Muscle of back (tissue), 11 donors: Measurements from ENCODE around the gene ANXA1. TPM values are rescaled to one million over a fixed set of nuclear protein-coding genes. Genes with fewer than 3 reads are reported as not detected.
"Not testable (repeated sequence)": the region's sequence is repeated elsewhere in the genome, so short reads cannot be mapped to it uniquely, and the experiment has no call there.

Source experiments
- DNase-seq, 3 donors: peaks; one replicate each; pipeline versions ENCODE4 v3.0.0 to v3.0.0-alpha.2; 2013
- polyA plus RNA-seq, 10 donors: library from polyadenylated mRNA; unstranded; fragments of 120-200 nt; gene quantifications; one replicate each; pipeline ENCODE4 v1.2.1, GENCODE V29; 2013; ENCODE audit not compliant: insufficient read length in 10 of 10

Gene ANXA1
- polyA plus RNA-seq, 10 donors = 115 to 283 (median 152) TPM

DNA sequence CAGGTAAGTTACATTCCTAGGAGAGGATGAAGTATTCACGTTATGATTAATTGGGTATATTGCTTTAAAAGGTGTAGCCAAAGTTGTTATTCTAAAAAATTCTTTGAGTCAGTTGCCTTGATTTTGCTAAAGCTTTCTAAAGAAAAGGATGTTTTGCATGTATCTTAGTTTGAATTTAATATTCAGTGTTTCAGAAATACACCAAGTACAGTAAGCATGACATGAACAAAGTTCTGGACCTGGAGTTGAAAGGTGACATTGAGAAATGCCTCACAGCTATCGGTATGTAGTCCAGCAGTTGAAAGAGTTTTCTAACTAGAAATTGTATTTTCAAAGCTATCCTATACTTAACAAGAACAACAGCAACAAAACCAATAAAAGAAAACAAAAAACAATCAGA, 14.2 kb downstream of the ANXA1 start:
- no peak for DNase-seq

DNA sequence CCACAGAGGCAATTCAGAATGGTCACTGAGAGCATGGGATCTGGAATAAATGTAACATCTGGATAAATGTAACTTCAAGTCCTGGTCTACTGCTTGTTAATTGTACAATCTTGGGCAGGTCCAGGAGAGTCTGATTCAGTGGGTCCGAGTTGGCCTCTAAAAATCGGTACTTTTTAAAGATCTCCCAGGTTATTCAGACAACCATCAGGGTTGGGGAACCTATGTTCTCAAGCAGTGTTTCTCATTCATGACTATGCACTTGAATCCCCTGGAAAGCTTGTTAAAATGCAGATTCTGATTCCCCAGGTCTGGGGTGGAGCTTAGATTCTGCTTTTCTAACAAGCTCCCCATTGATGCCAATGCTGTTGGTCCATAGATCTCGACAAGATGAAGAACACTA, 14.8 kb downstream of the ANXA1 start:
- DNase-seq = no peak

DNA sequence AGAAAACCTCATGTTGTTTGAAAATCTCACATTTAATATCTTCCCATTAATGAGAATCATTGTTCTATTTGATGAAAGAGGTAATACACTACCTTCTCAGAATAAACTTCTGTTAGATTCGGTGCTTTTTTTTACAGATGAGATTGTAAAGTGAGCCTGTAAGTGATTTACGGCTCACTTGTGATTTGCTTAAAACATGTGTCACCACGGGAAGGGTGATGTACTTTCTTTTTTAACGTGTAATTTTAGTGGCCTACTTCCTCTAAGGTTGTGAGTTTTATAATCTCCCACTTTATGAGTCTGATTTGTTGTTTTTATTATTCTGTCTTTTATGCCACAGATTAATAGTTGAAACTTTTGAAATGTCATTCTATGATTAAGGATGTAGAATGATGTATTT, 15.9 kb downstream of the ANXA1 start:
- DNase-seq = no peak

DNA sequence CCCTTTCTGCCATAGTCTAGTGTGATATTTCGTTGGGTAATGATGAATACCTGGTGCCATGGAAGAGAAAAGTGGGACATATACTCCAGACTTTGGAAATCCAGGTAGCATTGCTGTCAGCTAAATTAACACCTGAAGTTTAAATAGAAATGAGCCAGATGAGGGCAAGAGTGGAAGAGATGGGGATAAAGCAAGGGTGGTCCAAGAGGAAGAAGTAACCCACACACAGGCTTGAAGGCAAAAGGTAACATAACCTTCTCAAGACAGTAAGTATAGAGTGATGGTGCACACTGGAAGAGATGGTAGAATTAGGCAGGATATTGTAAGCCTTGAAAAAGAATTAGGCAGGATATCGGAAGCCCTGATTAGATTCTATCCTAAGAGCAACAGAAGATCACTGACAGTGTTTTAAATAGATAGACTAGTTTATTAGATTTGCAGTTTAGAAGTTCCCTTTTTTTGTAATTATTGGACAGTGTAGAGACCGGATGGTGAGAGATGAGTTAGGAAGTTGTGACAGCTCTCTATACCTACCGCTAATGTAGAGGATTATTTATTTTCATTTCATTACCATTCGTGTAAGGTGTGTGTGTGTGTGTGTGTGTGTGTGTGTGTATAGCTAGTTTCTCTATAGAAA, 16.8 kb downstream of the ANXA1 start:
- DNase-seq = no peak

DNA sequence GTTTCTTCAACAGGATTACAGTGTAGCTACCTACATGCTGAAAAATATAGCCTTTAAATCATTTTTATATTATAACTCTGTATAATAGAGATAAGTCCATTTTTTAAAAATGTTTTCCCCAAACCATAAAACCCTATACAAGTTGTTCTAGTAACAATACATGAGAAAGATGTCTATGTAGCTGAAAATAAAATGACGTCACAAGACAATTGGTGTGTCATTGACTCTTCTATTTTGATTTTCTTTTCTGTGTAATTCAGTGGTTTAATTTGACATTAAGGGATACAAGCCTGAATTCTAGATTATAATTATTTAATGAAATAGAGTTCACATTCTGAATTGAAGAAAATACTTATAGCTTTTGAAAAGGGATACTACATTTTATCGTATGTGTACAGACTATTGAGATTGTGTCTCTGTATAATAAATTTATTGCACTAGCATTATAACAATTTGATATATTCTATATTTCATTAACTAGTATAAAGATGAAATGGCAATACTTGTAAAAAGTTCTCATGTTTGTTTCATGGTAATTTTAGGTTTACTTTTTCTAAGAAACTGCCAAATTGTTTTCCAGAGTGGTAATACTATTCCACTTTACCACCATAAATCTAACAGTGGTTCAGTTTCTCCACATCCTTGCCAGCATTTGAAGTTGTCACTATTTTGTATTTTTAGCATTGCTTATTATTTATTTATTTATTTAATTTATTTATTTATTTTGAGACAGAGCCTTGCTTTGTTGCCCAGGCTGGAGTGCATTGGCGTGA, 18.7 kb downstream of the ANXA1 start:
- DNase-seq = no peak

DNA sequence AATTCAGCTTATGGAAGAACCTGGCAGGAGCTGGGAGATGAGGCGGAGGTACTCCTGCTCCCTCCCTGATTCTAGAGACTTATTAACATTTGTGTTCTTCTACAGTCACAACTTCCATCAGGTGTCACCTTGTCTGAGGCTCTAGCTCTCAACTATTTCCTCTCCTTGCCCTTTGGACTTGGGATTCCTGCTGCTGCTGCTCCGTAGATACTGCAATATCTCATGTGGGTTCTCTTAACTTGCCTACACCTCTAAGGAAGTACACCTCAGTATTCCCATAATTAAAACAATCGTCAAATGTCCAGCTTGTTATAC, 21.2 kb downstream of the ANXA1 start:
- DNase-seq = no peak

DNA sequence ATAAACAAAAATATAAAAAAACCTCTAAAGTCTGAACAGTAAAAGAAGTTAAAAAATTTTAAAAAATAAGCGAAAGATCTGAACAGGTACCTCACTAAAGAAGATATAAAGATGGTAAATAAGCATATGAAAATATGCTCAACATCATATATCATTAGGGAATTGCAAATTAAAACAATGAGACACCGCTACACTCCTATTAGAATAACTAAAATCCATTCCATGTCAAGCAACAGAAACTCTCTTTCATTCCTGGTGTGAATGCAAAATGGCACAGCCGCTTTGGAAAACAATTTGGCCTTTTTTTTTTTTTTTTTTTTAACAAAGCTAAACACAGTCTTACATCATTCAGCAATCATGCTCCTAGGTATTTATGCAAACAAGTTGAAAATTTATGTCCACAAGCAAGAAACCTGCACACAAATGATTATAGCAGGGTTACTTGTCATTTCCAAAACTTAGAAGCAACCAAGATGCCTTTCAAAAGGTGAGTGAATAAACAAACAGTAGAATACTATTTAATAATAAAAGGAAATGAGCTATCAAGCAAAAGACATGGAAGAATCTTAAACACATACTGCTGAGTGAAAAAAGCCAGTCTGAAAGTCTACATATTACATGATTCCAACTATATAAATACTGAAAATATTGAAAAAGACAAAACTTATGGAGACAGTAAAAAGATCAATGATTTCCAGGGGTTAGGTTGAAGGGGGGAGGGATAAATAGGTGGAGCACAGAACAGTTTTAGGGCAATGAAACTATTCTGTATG, 22.1 kb downstream of the ANXA1 start:
- no peak for DNase-seq

DNA sequence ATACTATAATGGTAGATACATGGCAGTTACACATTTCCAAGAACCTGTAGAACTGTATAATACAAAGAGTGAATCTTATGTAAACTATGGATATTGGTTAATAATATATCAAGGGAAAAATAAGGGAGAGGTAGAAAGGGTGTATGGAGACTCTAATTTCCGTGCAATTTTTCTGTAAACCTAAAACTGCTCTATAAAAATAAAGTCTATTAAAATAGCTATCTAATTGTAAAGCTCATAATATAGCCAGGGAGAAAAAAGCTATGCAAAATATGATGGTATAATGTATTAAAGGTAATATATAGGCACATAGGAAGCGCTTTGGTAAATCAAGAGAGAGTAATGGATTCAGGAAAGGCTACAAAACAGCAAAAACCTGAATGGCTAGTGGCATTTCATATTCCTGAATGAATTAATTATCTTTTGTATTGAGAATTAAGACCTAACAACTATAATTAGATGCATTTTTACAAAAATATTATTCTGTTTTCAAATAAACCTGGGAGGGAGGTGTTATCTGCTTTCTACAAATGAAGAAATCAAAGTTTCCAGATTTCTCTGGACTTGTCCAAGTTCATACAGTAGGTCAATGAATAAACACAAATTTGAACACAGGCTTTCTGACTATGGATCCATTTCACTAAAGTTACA, 22.8 kb downstream of the ANXA1 start:
- no peak for DNase-seq

DNA sequence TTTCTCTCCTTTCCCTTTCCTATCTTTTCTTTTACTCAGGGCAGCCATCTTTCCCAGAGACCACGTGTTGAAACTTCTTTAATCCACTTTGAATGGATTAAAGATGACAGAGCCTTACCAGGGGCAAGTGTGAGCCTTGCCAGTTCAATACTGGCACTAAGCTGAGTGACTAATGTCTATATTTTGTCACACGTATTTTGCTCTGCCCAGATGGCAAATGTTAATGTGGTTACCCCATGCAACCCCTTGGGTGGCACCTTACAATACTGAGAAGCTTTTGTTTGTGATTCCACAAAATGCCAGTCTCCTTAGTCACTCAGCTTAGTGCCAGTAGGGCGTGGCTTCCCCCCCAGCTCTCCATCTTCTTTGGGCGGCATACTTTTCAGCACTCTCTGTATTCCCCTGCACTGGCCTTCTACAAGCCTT, 24.8 kb downstream of the ANXA1 start:
- peak in 1 of 3 donors; percentile 32 for DNase-seq

DNA sequence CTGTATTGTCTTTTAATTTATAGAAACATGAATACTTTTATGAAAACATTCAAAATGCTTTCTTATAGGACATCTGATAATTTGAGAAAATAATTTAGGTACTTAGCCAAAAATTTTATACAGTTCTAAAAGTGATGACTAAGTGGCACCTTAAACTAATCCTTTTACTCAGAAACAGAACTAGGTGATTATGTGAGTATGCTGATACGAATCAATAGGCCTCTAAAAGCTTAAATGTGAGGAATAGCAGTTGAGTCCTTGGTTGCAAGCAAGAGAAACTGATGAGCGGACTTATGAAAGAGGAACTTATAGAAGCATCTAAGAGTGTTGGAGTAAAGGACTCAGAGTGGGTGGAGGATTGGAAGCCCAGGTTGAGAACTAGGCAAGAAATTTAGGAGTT, 26.4 kb downstream of the ANXA1 start:
- DNase-seq = no peak

DNA sequence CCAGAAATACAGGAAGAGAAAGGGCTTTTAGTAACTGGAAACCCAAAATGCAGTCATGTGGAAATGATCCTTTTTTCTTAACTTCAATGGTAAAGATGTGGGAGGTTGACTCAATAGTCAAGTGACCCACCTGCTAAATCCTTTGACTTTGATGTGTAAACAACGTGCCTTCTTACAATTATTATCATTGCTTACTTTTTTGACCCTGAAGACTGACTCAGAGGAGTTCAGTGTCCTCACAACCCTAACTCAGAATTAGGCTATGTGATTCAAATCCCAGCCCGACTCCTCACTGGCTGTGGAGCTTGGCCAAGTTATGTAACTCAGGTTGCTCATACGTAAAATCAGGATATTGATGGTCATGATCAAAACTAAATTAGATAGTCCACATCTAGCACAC, 27.9 kb downstream of the ANXA1 start:
- DNase-seq = peak in 1 of 3 donors; percentile 35

DNA sequence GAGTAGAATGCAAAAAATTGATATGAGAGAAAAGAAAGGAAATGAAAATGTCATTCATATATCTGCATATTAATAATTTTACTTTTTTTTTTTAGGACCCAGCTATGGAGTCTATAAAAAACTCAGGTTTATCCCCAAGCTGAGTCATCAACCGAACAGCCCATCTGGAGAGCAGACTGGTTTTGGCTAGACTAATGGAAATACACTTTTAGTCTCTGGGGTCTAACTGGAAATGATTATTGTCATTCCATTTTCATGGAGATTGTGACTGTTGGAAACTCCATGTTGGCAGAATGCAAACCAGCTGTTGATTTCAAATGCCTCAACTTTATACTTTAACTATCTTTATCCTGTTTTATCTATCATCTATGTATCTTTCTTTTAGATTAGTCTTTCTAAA, 28.7 kb downstream of the ANXA1 start:
- peak; percentile 80 to 92 (median 85) for DNase-seq

DNA sequence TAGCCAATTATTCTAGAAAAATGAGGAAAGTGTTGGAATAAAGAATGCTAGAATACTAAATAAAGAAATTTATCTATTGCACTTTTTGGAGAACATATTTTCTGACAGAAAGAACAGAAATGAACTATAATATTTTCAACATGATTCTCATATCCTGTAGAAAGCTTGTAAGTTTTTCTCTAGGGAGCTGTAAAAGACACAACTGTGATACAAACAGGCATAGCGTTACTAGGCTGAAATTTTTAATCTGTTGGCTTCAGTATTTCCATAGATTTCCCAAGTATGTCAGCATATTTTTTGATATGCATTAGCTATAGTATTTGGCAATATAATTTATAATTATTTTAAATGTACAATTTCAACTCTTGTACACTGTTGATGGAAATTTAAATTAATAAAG, 31.3 kb downstream of the ANXA1 start:
- DNase-seq = peak in 1 of 3 donors; percentile 71

DNA sequence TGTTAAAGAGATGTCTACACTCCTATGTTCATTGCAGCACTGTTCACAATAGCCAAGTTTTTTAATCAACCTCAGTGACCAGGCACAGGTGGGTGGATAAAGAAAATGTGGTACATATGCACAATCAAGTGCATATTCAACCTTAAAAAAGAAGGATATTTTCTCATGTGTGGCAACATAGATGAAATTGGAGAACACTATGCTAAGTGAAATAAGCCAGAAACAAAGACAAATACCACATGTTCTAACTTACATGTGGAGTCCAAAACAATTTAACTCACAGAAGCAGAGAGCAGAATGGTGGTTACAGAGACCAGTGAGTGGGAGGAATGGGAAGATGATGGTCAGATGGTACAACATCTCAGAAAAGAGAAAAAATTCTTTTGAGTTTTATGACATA, 31.8 kb downstream of the ANXA1 start:
- DNase-seq = peak in 1 of 3 donors; percentile 66

DNA sequence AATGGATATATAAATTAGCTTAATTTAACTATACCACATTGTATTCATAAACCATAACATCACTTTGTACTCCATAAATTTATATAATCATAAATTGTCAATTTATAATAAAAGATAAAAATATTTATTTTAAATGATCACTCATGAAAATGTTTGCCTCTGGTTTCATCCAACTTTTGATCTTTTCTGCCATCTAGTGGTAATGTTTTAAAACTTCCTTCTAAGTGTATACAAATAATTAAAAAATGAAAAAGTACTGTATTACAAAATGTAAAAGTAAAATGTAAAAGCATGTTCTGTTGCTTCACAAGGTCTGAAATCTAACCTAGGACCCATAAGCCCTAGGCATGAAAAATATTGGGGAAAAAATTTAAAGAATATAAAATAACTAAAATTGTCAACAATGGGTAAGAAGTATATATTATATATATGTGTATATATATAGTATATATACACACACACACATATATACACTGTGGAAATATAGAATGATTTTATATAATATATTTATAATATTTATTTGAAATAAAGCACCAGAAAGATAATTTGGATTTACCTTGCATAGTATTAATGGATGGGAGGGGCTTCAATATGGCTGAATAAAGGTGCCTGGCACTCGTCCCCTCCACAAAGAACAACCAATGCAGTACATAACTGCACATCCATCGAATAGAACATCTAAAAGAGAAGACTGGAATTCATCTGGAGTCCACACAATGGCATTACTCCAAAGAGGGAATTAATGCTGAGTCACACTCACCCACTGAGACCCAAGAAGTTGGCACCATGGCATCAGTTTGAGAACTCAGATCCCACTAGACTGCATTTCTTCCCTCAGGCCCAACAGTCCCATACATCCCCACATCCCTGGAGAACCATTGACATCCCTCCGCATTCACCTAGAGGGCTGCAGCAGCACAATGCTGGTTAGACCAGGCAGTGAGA, 32.5 kb downstream of the ANXA1 start:
- peak in 2 of 3 donors; percentile 50 to 67 for DNase-seq

DNA sequence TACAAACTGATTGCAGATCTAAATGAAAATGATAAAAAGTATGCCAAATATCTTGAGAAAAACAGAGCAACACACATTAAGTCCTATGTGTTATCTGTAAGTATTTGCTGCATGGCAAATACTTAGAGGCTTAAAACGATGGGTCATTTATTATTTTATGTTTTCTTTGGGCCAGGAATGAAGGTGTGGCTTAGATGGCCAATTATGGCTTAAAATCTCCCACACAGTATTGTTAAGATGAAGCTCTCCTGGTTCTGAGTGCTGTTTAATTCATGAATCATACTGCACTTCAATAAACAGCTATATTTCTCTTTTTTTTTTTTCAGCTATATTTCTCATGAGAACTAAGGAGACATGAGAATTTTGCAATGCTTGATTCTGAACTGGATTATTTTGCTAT, 39.4 kb downstream of the ANXA1 start:
- DNase-seq = not testable (repeated sequence)

DNA sequence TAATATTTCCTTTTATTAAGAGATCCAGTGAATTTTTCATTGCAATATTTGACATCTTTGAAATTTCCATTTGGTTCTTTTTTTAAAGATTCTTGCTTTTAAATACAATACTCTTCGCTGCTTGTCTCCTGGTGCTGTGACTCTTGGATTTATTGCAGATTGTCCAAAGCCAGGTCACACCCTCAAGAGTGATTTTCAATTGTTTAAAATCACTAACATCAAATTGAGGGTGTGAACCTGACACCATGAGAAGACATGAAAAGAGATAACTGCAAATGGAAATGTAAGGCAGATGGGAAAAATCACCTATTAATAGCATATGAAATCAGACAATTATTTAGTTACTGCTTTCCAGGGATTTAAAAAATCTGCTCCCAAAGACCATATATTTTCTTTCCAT, 42.6 kb downstream of the ANXA1 start:
- DNase-seq = no peak

DNA sequence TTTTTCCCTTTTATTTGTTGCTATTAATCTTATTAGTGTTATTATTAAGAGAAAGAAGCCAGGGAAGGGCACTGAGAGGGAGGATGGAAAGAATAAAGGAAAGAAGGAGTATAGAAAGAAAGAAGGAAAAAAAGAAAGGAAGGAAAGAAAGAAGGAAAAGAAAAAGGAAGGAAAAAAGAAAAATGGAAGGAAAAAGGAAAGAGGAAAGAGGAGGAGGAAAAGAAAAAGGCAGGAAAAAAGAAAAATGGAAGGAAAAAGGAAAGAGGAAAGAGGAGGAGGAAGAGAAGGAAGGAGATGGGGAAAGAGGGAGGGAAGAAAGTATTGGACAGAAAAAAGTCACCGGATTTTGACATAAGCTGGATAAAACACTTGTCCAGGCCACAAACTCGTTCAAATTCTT, 47.8 kb downstream of the ANXA1 start:
- DNase-seq = no peak

DNA sequence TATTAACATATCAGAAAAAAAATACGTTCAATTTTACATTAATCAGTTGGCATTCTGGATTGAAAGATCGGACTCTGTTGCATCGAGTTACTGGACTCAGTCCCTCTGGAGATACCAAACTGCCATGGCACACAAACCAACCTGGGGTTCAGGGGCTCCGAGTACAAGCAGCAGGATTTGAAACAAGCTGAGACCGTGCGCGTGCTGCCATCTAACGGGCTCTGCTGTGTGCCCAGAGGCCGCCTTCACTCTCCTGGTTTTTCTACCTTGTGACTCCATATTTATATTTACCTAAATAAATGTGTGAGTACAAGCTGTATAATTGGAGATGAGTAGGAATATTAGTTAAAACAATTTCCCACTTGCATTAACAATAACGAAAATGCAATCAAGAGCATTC, 48.2 kb downstream of the ANXA1 start:
- DNase-seq = no peak

DNA sequence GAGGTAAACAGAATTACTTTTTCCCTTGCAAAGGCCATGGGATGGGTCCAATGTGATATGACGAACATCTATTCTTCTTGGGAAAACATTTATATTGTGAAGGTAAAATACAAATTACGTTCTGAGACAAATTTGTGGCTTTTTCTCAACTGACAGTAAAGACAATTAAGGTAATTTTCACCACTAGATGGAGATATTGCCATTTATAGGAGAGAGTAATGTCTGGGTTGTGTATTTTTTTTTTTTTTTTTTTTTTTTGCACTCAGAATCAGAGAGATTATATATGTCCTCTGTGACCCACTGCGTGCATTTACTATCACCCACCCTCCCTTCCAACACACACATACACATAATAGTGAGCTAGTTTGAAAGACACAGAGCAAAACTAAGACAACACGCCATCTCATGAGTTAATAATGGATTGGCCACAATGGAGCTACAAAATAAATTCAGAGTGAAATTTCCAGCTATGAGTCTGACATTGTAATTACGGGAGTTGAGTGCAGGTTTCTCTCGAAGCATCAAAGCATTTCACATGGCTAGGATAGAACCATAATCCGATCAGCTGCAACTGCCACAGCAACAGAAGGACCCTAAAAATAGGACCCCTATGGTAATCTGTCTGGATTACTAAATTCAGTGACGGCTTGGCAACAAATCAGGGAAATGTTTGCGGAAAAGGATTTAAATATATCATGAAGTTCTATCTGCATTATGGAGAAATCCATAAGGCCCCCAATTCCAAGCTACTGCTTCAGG, 49.2 kb downstream of the ANXA1 start:
- peak in 1 of 3 donors; percentile 42 for DNase-seq
